ENCODE results near the gene PCDHGB3.
"Not testable (repeated sequence)": the region's sequence is repeated elsewhere in the genome, so short reads cannot be mapped to it uniquely, and the experiment has no call there.

DNA sequence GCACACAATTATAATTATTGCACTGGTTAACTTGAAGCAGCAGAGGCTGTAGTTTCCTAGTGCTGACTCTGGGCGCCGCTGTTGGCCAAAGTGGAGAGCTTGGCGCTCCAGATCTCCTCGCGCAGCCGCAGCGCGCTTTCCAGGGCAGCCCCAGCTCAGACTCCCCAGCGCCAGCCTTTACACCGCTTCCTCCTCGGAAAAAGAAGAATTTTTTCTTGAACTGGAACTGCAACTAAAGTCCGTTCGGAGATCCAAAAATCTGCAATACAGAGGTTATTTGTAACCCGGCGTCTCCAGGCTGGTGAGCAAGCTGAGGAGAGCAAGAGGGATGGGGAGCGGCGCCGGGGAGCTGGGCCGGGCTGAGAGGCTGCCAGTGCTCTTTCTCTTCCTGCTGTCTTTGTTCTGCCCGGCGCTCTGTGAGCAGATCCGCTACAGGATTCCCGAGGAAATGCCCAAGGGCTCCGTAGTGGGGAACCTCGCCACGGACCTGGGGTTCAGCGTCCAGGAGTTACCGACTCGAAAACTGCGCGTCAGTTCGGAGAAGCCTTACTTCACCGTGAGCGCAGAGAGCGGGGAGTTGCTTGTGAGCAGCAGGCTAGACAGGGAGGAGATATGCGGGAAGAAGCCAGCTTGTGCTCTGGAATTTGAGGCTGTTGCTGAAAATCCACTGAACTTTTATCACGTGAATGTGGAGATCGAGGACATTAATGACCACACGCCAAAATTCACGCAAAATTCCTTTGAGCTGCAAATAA, 17.7 kb downstream of the PCDHGB3 start, which contains the start of gene PCDHGB4:
- TF ChIP-seq, protein P1, sequence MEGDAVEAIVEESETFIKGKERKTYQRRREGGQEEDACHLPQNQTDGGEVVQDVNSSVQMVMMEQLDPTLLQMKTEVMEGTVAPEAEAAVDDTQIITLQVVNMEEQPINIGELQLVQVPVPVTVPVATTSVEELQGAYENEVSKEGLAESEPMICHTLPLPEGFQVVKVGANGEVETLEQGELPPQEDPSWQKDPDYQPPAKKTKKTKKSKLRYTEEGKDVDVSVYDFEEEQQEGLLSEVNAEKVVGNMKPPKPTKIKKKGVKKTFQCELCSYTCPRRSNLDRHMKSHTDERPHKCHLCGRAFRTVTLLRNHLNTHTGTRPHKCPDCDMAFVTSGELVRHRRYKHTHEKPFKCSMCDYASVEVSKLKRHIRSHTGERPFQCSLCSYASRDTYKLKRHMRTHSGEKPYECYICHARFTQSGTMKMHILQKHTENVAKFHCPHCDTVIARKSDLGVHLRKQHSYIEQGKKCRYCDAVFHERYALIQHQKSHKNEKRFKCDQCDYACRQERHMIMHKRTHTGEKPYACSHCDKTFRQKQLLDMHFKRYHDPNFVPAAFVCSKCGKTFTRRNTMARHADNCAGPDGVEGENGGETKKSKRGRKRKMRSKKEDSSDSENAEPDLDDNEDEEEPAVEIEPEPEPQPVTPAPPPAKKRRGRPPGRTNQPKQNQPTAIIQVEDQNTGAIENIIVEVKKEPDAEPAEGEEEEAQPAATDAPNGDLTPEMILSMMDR (IDR thresholded peaks at IDR 0.05), result not testable (repeated sequence)
- not testable (repeated sequence) for TF ChIP-seq POLR2A, POLR2AphosphoS5 (IDR thresholded peaks at IDR 0.05)
